WTC11 (cell line): ENCODE data around the gene NTN4. TPM values are rescaled to one million over a fixed set of nuclear protein-coding genes. Genes with fewer than 3 reads are reported as not detected.

Source experiments
- ATAC-seq: fragments of 200-7000 bp; cut with Tn5 transposase; 2 replicates; pipeline ENCODE4 v1.10.0; 2021; ENCODE audit warnings: mild to moderate bottlenecking, moderate library complexity
- CTCF ChIA-PET: fragments of 300-600 bp; sonication (Branson Sonifier 250); formaldehyde crosslinking; loops from one replicate; lab custom pipeline; 2021; ENCODE audit warnings: antibody characterized with exemption; lab: Charles Lee
- POLR2A ChIA-PET: fragments of 350-600 bp; sonication (Branson Sonifier 250); formaldehyde crosslinking; loops from one replicate; lab custom pipeline; 2021; ENCODE audit warnings: antibody characterized with exemption; lab: Charles Lee
- DNase-seq: peaks from one replicate; pipeline ENCODE4 v3.0.0; 2021; ENCODE audit warnings: low spot score
- H3K27ac Mint-ChIP-seq: 2 replicates; pipeline ENCODE4 v1.8.0; 2021; ENCODE audit warnings: mixed read lengths
- H3K27me3 Mint-ChIP-seq: 2 replicates; pipeline ENCODE4 v1.8.0; 2021; ENCODE audit warnings: low read depth, mild to moderate bottlenecking, moderate library complexity, mixed read lengths
- H3K36me3 Mint-ChIP-seq: 2 replicates; pipeline ENCODE4 v1.8.0; 2021; ENCODE audit warnings: mixed read lengths
- H3K4me1 Mint-ChIP-seq: 2 replicates; pipeline ENCODE4 v1.8.0; 2022; ENCODE audit warnings: mixed read lengths
- H3K4me3 Mint-ChIP-seq: 2 replicates; pipeline ENCODE4 v1.8.0; 2021; ENCODE audit warnings: mild to moderate bottlenecking, moderate library complexity, mixed read lengths
- H3K9me3 Mint-ChIP-seq: 2 replicates; pipeline ENCODE4 v1.8.0; 2021; ENCODE audit warnings: mixed read lengths
- AR ChIP-seq: fragments of 250-450 bp; sonication (Bioruptor Pico); IDR thresholded peaks from 2 replicates; pipeline ENCODE4 v1.9.0; 2021; ENCODE audit warnings: mild to moderate bottlenecking
- CBFB ChIP-seq: sonication (generic); formaldehyde crosslinking; IDR thresholded peaks from 2 replicates; pipeline ENCODE4 v1.8.1; 2022; ENCODE audit warnings: mild to moderate bottlenecking, low read depth, missing genetic modification reagents
- EMX1 ChIP-seq: fragments of 250-450 bp; sonication (Bioruptor Pico); IDR thresholded peaks from 2 replicates; pipeline ENCODE4 v1.8.0; 2021; ENCODE audit warnings: mild to moderate bottlenecking
- FOXP1 ChIP-seq: sonication (generic); formaldehyde crosslinking; IDR thresholded peaks from 2 replicates; pipeline ENCODE4 v1.8.0; 2022; ENCODE audit warnings: missing genetic modification reagents, mild to moderate bottlenecking, moderate library complexity, borderline replicate concordance
- NFATC4 ChIP-seq: fragments of 250-450 bp; sonication (Bioruptor Pico); IDR thresholded peaks from 2 replicates; pipeline ENCODE4 v1.9.0; 2021; ENCODE audit warnings: mild to moderate bottlenecking
- NR3C1 ChIP-seq: sonication (generic); formaldehyde crosslinking; conservative IDR thresholded peaks from 2 replicates; pipeline ENCODE4 v1.8.1; 2023; ENCODE audit warnings: low read depth, mild to moderate bottlenecking, missing genetic modification reagents
- PRDM15 ChIP-seq: sonication (generic); formaldehyde crosslinking; IDR thresholded peaks from 2 replicates; pipeline ENCODE4 v1.8.0; 2022; ENCODE audit warnings: missing genetic modification reagents
- PRRX2 ChIP-seq: fragments of 250-450 bp; sonication (Bioruptor Pico); IDR thresholded peaks from 2 replicates; pipeline ENCODE4 v1.8.0; 2021; ENCODE audit warnings: mild to moderate bottlenecking
- RORB ChIP-seq: fragments of 250-450 bp; sonication (Bioruptor Pico); IDR thresholded peaks from 2 replicates; pipeline ENCODE4 v1.9.0; 2021; ENCODE audit warnings: mild to moderate bottlenecking
- TEAD4 ChIP-seq: sonication (generic); formaldehyde crosslinking; IDR thresholded peaks from 2 replicates; pipeline ENCODE4 v1.8.0; 2022; ENCODE audit warnings: mild to moderate bottlenecking, missing genetic modification reagents
- ZBTB21 ChIP-seq: sonication (generic); formaldehyde crosslinking; IDR thresholded peaks from 2 replicates; pipeline ENCODE4 v1.8.1; 2023; ENCODE audit warnings: mild to moderate bottlenecking, missing genetic modification reagents, borderline replicate concordance
- ZNF416 ChIP-seq: fragments of 250-450 bp; sonication (Bioruptor Pico); IDR thresholded peaks from 2 replicates; pipeline ENCODE4 v1.9.0; 2021; ENCODE audit warnings: mild to moderate bottlenecking, inconsistent platforms
- total RNA-seq: library from RNA; stranded (reverse); gene quantifications from 3 replicates; pipeline ENCODE4 v1.2.3, GENCODE V29; 2021
- TF ChIP-seq, protein P1 (sequence below): fragments of 250-450 bp; sonication (Bioruptor Pico); IDR thresholded peaks from 2 replicates; pipeline ENCODE4 v1.9.0; 2021; ENCODE audit warnings: moderate library complexity, mild to moderate bottlenecking, inconsistent platforms, borderline replicate concordance
- TF ChIP-seq, protein P2 (sequence below): fragments of 250-450 bp; sonication (Bioruptor Pico); IDR thresholded peaks from 2 replicates; pipeline ENCODE4 v1.9.0; 2021; ENCODE audit warnings: mild to moderate bottlenecking, borderline replicate concordance
- TF ChIP-seq, protein P3 (sequence below): sonication (generic); formaldehyde crosslinking; IDR thresholded peaks from 2 replicates; pipeline ENCODE4 v1.8.0; 2022; ENCODE audit warnings: mild to moderate bottlenecking, missing genetic modification reagents
- TF ChIP-seq, protein P4 (sequence below): sonication (generic); formaldehyde crosslinking; IDR thresholded peaks from 2 replicates; pipeline ENCODE4 v1.8.0; 2023; ENCODE audit warnings: missing genetic modification reagents, mild to moderate bottlenecking, borderline replicate concordance
- TF ChIP-seq, protein P5 (sequence below): fragments of 250-450 bp; sonication (Bioruptor Pico); IDR thresholded peaks from 2 replicates; pipeline ENCODE4 v1.9.0; 2021; ENCODE audit warnings: mild to moderate bottlenecking
- TF ChIP-seq, protein P6 (sequence below): sonication (generic); formaldehyde crosslinking; IDR thresholded peaks from 2 replicates; pipeline ENCODE4 v1.8.1; 2023; ENCODE audit warnings: mild to moderate bottlenecking, missing genetic modification reagents, moderate library complexity
- TF ChIP-seq, protein P7 (sequence below): sonication (generic); formaldehyde crosslinking; IDR thresholded peaks from 2 replicates; pipeline ENCODE4 v1.8.1; 2022; ENCODE audit warnings: mild to moderate bottlenecking, moderate library complexity, missing genetic modification reagents

The NTN4 gene
- total RNA-seq, 1 experiment from 2014 or later = 2.7 TPM

GRCh38 chr12:95730457-95730856, 60.1 kb downstream of the NTN4 start:
- Mint-ChIP-seq H3K27ac (no peak overlapping the region), H3K36me3 (peaks cover 15% of the 10 kb centered on the region), H3K4me3 (no peak overlapping the region), H3K27me3 (no peaks in the 10 kb centered on the region), H3K9me3 (peaks cover 16% of the 10 kb centered on the region), H3K4me1 (peaks cover 9% of the 10 kb centered on the region)
- no peak for DNase-seq
- ChIA-PET POLR2A (no interaction called here), CTCF (no interaction called here)
- TF ChIP-seq, protein P1, sequence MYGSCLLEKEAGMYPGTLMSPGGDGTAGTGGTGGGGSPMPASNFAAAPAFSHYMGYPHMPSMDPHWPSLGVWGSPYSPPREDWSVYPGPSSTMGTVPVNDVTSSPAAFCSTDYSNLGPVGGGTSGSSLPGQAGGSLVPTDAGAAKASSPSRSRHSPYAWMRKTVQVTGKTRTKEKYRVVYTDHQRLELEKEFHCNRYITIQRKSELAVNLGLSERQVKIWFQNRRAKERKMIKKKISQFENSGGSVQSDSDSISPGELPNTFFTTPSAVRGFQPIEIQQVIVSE (CRISPR knock-in tag) = no peak
- TF ChIP-seq PRRX2 (CRISPR knock-in tag) (no peak), ZNF416 (CRISPR knock-in tag) (no peak), CBFB (CRISPR knock-in tag) (no peak), FOXP1 (CRISPR knock-in tag) (no peak), RORB (CRISPR knock-in tag) (no peak), AR (no peak), PRDM15 (CRISPR knock-in tag) (no peak), TEAD4 (CRISPR knock-in tag) (no peak), NR3C1 (CRISPR knock-in tag) (no peak), ZBTB21 (no peak), EMX1 (CRISPR knock-in tag) (no peak), NFATC4 (CRISPR knock-in tag) (no peak)
- TF ChIP-seq, protein P2, sequence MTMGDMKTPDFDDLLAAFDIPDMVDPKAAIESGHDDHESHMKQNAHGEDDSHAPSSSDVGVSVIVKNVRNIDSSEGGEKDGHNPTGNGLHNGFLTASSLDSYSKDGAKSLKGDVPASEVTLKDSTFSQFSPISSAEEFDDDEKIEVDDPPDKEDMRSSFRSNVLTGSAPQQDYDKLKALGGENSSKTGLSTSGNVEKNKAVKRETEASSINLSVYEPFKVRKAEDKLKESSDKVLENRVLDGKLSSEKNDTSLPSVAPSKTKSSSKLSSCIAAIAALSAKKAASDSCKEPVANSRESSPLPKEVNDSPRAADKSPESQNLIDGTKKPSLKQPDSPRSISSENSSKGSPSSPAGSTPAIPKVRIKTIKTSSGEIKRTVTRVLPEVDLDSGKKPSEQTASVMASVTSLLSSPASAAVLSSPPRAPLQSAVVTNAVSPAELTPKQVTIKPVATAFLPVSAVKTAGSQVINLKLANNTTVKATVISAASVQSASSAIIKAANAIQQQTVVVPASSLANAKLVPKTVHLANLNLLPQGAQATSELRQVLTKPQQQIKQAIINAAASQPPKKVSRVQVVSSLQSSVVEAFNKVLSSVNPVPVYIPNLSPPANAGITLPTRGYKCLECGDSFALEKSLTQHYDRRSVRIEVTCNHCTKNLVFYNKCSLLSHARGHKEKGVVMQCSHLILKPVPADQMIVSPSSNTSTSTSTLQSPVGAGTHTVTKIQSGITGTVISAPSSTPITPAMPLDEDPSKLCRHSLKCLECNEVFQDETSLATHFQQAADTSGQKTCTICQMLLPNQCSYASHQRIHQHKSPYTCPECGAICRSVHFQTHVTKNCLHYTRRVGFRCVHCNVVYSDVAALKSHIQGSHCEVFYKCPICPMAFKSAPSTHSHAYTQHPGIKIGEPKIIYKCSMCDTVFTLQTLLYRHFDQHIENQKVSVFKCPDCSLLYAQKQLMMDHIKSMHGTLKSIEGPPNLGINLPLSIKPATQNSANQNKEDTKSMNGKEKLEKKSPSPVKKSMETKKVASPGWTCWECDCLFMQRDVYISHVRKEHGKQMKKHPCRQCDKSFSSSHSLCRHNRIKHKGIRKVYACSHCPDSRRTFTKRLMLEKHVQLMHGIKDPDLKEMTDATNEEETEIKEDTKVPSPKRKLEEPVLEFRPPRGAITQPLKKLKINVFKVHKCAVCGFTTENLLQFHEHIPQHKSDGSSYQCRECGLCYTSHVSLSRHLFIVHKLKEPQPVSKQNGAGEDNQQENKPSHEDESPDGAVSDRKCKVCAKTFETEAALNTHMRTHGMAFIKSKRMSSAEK (CRISPR knock-in tag) = no peak
- TF ChIP-seq, protein P3, sequence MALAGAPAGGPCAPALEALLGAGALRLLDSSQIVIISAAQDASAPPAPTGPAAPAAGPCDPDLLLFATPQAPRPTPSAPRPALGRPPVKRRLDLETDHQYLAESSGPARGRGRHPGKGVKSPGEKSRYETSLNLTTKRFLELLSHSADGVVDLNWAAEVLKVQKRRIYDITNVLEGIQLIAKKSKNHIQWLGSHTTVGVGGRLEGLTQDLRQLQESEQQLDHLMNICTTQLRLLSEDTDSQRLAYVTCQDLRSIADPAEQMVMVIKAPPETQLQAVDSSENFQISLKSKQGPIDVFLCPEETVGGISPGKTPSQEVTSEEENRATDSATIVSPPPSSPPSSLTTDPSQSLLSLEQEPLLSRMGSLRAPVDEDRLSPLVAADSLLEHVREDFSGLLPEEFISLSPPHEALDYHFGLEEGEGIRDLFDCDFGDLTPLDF (CRISPR knock-in tag) = no peak
- TF ChIP-seq, protein P4, sequence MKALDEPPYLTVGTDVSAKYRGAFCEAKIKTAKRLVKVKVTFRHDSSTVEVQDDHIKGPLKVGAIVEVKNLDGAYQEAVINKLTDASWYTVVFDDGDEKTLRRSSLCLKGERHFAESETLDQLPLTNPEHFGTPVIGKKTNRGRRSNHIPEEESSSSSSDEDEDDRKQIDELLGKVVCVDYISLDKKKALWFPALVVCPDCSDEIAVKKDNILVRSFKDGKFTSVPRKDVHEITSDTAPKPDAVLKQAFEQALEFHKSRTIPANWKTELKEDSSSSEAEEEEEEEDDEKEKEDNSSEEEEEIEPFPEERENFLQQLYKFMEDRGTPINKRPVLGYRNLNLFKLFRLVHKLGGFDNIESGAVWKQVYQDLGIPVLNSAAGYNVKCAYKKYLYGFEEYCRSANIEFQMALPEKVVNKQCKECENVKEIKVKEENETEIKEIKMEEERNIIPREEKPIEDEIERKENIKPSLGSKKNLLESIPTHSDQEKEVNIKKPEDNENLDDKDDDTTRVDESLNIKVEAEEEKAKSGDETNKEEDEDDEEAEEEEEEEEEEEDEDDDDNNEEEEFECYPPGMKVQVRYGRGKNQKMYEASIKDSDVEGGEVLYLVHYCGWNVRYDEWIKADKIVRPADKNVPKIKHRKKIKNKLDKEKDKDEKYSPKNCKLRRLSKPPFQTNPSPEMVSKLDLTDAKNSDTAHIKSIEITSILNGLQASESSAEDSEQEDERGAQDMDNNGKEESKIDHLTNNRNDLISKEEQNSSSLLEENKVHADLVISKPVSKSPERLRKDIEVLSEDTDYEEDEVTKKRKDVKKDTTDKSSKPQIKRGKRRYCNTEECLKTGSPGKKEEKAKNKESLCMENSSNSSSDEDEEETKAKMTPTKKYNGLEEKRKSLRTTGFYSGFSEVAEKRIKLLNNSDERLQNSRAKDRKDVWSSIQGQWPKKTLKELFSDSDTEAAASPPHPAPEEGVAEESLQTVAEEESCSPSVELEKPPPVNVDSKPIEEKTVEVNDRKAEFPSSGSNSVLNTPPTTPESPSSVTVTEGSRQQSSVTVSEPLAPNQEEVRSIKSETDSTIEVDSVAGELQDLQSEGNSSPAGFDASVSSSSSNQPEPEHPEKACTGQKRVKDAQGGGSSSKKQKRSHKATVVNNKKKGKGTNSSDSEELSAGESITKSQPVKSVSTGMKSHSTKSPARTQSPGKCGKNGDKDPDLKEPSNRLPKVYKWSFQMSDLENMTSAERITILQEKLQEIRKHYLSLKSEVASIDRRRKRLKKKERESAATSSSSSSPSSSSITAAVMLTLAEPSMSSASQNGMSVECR (CRISPR knock-in tag) = no peak
- TF ChIP-seq, protein P5, sequence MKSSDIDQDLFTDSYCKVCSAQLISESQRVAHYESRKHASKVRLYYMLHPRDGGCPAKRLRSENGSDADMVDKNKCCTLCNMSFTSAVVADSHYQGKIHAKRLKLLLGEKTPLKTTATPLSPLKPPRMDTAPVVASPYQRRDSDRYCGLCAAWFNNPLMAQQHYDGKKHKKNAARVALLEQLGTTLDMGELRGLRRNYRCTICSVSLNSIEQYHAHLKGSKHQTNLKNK = no peak
- TF ChIP-seq, protein P6, sequence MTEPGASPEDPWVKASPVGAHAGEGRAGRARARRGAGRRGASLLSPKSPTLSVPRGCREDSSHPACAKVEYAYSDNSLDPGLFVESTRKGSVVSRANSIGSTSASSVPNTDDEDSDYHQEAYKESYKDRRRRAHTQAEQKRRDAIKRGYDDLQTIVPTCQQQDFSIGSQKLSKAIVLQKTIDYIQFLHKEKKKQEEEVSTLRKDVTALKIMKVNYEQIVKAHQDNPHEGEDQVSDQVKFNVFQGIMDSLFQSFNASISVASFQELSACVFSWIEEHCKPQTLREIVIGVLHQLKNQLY (CRISPR knock-in tag) = no peak
- TF ChIP-seq, protein P7, sequence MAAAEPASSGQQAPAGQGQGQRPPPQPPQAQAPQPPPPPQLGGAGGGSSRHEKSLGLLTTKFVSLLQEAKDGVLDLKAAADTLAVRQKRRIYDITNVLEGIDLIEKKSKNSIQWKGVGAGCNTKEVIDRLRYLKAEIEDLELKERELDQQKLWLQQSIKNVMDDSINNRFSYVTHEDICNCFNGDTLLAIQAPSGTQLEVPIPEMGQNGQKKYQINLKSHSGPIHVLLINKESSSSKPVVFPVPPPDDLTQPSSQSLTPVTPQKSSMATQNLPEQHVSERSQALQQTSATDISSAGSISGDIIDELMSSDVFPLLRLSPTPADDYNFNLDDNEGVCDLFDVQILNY (CRISPR knock-in tag) = no peak
- no peak for ATAC-seq
